Body of pancreas (tissue), 4 donors: ENCODE measurements around the gene ACLY.

Source experiments
- POLR2A ChIP-seq, 3 donors: fragments of 450-650 bp; IDR thresholded peaks; one replicate each; pipeline ENCODE4 v1.6.1; 2016; ENCODE audit warnings: antibody characterized with exemption in 3 of 3, mild to moderate bottlenecking in 2 of 3
- TF ChIP-seq, protein P1 (sequence below), 7 experiments: fragments of 450-650 bp in 4 of 7; fragments of 200-600 bp in 3 of 7; sonication (generic) in 3 of 7; IDR thresholded peaks; one replicate each; pipeline ENCODE4 v1.5.1; 2016 to 2019; ENCODE audit warnings: antibody characterized with exemption in 7 of 7

DNA sequence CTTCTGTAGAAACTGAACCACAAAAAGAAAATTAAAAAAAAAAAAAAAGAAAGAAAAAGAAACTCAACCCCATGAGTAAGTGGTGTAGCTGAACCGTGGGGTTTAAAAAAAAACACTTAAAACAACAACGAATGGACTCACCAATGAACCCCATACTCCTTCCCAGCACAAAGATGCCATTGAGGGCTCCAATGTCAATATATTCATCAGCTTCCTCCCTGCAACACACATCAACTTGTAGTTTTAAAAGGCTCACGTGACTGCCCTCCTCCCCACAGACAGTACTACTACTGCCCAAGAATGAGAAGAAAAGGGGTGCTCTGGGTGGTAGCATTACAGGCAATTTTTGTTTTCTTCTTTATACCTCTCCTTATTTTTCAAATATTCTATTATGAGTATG lies 50.2 kb downstream of the ACLY start:
- TF ChIP-seq, protein P1, sequence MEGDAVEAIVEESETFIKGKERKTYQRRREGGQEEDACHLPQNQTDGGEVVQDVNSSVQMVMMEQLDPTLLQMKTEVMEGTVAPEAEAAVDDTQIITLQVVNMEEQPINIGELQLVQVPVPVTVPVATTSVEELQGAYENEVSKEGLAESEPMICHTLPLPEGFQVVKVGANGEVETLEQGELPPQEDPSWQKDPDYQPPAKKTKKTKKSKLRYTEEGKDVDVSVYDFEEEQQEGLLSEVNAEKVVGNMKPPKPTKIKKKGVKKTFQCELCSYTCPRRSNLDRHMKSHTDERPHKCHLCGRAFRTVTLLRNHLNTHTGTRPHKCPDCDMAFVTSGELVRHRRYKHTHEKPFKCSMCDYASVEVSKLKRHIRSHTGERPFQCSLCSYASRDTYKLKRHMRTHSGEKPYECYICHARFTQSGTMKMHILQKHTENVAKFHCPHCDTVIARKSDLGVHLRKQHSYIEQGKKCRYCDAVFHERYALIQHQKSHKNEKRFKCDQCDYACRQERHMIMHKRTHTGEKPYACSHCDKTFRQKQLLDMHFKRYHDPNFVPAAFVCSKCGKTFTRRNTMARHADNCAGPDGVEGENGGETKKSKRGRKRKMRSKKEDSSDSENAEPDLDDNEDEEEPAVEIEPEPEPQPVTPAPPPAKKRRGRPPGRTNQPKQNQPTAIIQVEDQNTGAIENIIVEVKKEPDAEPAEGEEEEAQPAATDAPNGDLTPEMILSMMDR (IDR thresholded peaks at IDR 0.05) = no peak
- TF ChIP-seq POLR2A (IDR thresholded peaks at IDR 0.05) = no peak
